Measurements from ENCODE around the gene FBLN5. TPM values are rescaled to one million over a fixed set of nuclear protein-coding genes. Genes with fewer than 3 reads are reported as not detected.

Gene FBLN5
- total and polyA plus RNA-seq, 4 donors = 3.9 to 21.8 (median 14.8) TPM

DNA sequence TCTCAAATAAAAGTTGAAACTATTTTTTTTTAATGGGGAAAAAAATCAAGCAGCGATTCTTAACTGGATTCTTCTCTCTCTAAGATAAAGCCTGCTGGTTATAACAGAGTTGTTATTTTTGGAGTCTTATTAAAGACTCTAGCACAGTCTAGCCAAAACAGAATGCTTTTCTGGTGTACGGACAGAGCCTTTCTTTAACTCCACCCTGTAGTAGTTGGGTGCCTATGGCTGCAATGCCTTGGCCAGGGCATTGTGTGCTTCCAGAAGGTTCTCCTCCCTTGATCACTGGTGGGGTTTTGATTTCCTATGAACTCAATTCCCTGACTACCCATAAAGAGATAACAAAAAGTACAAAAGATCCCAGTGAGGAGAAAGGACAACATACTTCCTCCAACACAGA, 44.4 kb downstream of the FBLN5 start:
- Histone ChIP-seq H3K27me3 (ENCODE audit: control insufficient read depth in 4 of 4, insufficient read depth in 4 of 4, low read length in 3 of 4) (no peaks in the 10 kb centered on the region), H3K4me3 (ENCODE audit: low read depth in 1 of 3, low read length in 3 of 3) (no peak overlapping the region), H3K4me1 (ENCODE audit: control insufficient read depth in 4 of 4, insufficient read depth in 4 of 4, low read length in 3 of 4) (peaks cover 0 to 40% (median 34%) of the 10 kb centered on the region in 4 donors), H3K9me3 (ENCODE audit: control insufficient read depth in 4 of 4, low read length in 3 of 4) (no peaks in the 10 kb centered on the region), H3K27ac (ENCODE audit: low read depth in 1 of 2, low read length in 2 of 2) (no peak overlapping the region), H3K36me3 (ENCODE audit: control insufficient read depth in 4 of 4, insufficient read depth in 3 of 4, low read depth in 1 of 4, low read length in 3 of 4) (no peaks in the 10 kb centered on the region), H3K9ac (ENCODE audit: low read depth in 1 of 2, low read length in 2 of 2) (no peak overlapping the region)
- WGBS = 81% methylated on average over 2 of the region's 2 CpGs
- TF ChIP-seq, protein P1, sequence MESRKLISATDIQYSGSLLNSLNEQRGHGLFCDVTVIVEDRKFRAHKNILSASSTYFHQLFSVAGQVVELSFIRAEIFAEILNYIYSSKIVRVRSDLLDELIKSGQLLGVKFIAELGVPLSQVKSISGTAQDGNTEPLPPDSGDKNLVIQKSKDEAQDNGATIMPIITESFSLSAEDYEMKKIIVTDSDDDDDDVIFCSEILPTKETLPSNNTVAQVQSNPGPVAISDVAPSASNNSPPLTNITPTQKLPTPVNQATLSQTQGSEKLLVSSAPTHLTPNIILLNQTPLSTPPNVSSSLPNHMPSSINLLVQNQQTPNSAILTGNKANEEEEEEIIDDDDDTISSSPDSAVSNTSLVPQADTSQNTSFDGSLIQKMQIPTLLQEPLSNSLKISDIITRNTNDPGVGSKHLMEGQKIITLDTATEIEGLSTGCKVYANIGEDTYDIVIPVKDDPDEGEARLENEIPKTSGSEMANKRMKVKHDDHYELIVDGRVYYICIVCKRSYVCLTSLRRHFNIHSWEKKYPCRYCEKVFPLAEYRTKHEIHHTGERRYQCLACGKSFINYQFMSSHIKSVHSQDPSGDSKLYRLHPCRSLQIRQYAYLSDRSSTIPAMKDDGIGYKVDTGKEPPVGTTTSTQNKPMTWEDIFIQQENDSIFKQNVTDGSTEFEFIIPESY (IDR thresholded peaks at IDR 0.05) = no peak
- TF ChIP-seq HNF4A (conservative IDR thresholded peaks at IDR 0.05) (no peak), TAF1 (conservative IDR thresholded peaks at IDR 0.05) (no peak), GABPA (IDR thresholded peaks at IDR 0.05 in 1 of 2, conservative IDR thresholded peaks at IDR 0.05 in 1 of 2) (no peak), FOXA1 (IDR thresholded peaks at IDR 0.05) (no peak), REST (IDR thresholded peaks at IDR 0.05) (no peak), FOXA2 (IDR thresholded peaks at IDR 0.05) (no peak), RXRA (IDR thresholded peaks at IDR 0.05) (no peak), SP1 (IDR thresholded peaks at IDR 0.05) (no peak), YY1 (IDR thresholded peaks at IDR 0.05) (no peak), CTCF (IDR thresholded peaks at IDR 0.05; ENCODE audit: low read depth, low read length, missing input control) (no peak), NR2F2 (IDR thresholded peaks at IDR 0.05) (no peak), EGR1 (IDR thresholded peaks at IDR 0.05; ENCODE audit: low read depth in 2 of 2) (no peak), HNF4G (IDR thresholded peaks at IDR 0.05) (no peak), MAX (IDR thresholded peaks at IDR 0.05) (no peak)
- TF ChIP-seq, protein P2, sequence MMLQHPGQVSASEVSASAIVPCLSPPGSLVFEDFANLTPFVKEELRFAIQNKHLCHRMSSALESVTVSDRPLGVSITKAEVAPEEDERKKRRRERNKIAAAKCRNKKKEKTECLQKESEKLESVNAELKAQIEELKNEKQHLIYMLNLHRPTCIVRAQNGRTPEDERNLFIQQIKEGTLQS (IDR thresholded peaks at IDR 0.05) = no peak
- DNase-seq (ENCODE audit: low spot score) = no peak

DNA sequence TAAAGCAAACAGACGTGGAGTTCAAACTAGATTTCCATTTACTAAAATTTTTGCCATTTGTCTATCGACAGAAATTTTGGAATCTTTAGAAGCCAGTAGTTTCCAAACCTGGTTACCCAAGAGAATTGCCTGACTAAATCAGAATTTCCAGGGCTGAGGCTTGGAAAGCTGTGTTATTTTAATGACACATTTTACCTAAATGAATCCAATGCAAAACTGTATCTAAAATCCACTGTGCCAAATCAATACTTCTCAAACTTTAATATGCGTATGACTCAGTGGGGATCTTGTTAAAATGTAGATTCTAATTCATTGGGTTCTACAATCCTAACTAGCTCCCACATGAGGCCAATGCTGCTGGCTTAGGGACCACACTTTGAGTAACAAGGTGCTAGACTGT, 45.2 kb downstream of the FBLN5 start:
- Histone ChIP-seq H3K36me3 (ENCODE audit: control insufficient read depth in 4 of 4, insufficient read depth in 3 of 4, low read depth in 1 of 4, low read length in 3 of 4) (no peaks in the 10 kb centered on the region), H3K27me3 (ENCODE audit: control insufficient read depth in 4 of 4, insufficient read depth in 4 of 4, low read length in 3 of 4) (no peaks in the 10 kb centered on the region), H3K27ac (ENCODE audit: low read depth in 1 of 2, low read length in 2 of 2) (no peak overlapping the region), H3K9me3 (ENCODE audit: control insufficient read depth in 4 of 4, low read length in 3 of 4) (no peaks in the 10 kb centered on the region), H3K9ac (ENCODE audit: low read depth in 1 of 2, low read length in 2 of 2) (no peak overlapping the region), H3K4me3 (ENCODE audit: low read depth in 1 of 3, low read length in 3 of 3) (no peak overlapping the region), H3K4me1 (ENCODE audit: control insufficient read depth in 4 of 4, insufficient read depth in 4 of 4, low read length in 3 of 4) (peaks cover 0 to 46% (median 40%) of the 10 kb centered on the region in 4 donors)
- 93% methylated on average over 3 of the region's 3 CpGs for WGBS
- DNase-seq (ENCODE audit: low spot score) = no peak
- TF ChIP-seq RAD21 (IDR thresholded peaks at IDR 0.05) = no peak
- TF ChIP-seq EGR1 (IDR thresholded peaks at IDR 0.05; ENCODE audit: low read depth in 2 of 2) = no peak
- no peak for TF ChIP-seq REST (IDR thresholded peaks at IDR 0.05)
- TF ChIP-seq JUND (IDR thresholded peaks at IDR 0.05) = no peak
- no peak for TF ChIP-seq RXRA (IDR thresholded peaks at IDR 0.05)
- TF ChIP-seq YY1 (IDR thresholded peaks at IDR 0.05) = no peak
- no peak for TF ChIP-seq HNF4G (IDR thresholded peaks at IDR 0.05)
- TF ChIP-seq NR2F2 (IDR thresholded peaks at IDR 0.05) = no peak
- no peak for TF ChIP-seq HNF4A (conservative IDR thresholded peaks at IDR 0.05)
- no peak for TF ChIP-seq SP1 (IDR thresholded peaks at IDR 0.05)
- TF ChIP-seq, protein P1 (IDR thresholded peaks at IDR 0.05) = no peak
- no peak for TF ChIP-seq MAX (IDR thresholded peaks at IDR 0.05)
- TF ChIP-seq TAF1 (conservative IDR thresholded peaks at IDR 0.05) = no peak

Measured in liver (tissue), 9 donors.